HG03575 (cell line): ENCODE measurements around the gene TMEM190.

Experiments
- ATAC-seq: cut with Tn5 transposase; IDR thresholded peaks from one replicate; pipeline ENCODE4 v1.9.1; 2021; ENCODE audit not compliant: unreplicated experiment, insufficient number of reproducible peaks, low FRiP score; ENCODE audit errors: extremely low read depth

Gene TMEM190

GRCh38 chr19:55348317-55349034 lies 28.1 kb upstream of the TMEM190 start:
- no peak for ATAC-seq

- ATAC-seq, result no peak
Observed at GRCh38 chr19:55350620-55351315, 25.9 kb upstream of the TMEM190 start.

GRCh38 chr19:55352040-55352439 lies 24.6 kb upstream of the TMEM190 start:
- ATAC-seq, result no peak

- no peak for ATAC-seq
Observed at GRCh38 chr19:55352549-55353145, 24.0 kb upstream of the TMEM190 start.

GRCh38 chr19:55353356-55353802 lies 23.2 kb upstream of the TMEM190 start:
- no peak for ATAC-seq

GRCh38 chr19:55353803-55354697 lies 22.6 kb upstream of the TMEM190 start:
- ATAC-seq, result no peak

- ATAC-seq, result no peak
Observed at GRCh38 chr19:55354698-55355212, 21.9 kb upstream of the TMEM190 start, which contains the start of gene COX6B2. TSS of gene COX6B2 (minus strand) at chr19:55354719. CDS start at chr19:55354521, 198 bp downstream.

- ATAC-seq, result no peak
Observed at GRCh38 chr19:55355213-55355821, 21.3 kb upstream of the TMEM190 start.

- ATAC-seq, result no peak
Observed at GRCh38 chr19:55358493-55358892, 18.1 kb upstream of the TMEM190 start.

- ATAC-seq, result no peak
Observed at GRCh38 chr19:55358943-55359908, 17.4 kb upstream of the TMEM190 start.

- ATAC-seq, result no peak
Observed at GRCh38 chr19:55360902-55361301, 15.7 kb upstream of the TMEM190 start.

- no peak for ATAC-seq
Observed at GRCh38 chr19:55362174-55362989, 14.2 kb upstream of the TMEM190 start.

GRCh38 chr19:55362990-55363716 lies 13.5 kb upstream of the TMEM190 start, which contains the start of gene GARIN5B:
TSS of gene GARIN5B (minus strand) at chr19:55363260. CDS start at chr19:55363066, 194 bp downstream.
- ATAC-seq, result no peak

- ATAC-seq, result no peak
Observed at GRCh38 chr19:55365245-55365644, 11.4 kb upstream of the TMEM190 start.

GRCh38 chr19:55365964-55366363 lies 10.7 kb upstream of the TMEM190 start:
- ATAC-seq, result no peak

- no peak for ATAC-seq
Observed at GRCh38 chr19:55366790-55367189, 9.8 kb upstream of the TMEM190 start.
